Thyroid gland (tissue), 4 donors: ENCODE measurements around the gene SIDT1.

Source experiments
- POLR2A ChIP-seq, 2 donors: fragments of 450-650 bp; IDR thresholded peaks; one replicate each; pipeline ENCODE4 v1.6.1; 2017; ENCODE audit warnings: antibody characterized with exemption in 2 of 2, mild to moderate bottlenecking in 2 of 2, moderate library complexity in 1 of 2
- TF ChIP-seq, protein P1 (sequence below), 6 experiments: fragments of 200-600 bp in 3 of 6; fragments of 450-650 bp in 3 of 6; sonication (generic) in 3 of 6; IDR thresholded peaks; one replicate each; pipeline ENCODE4 v1.5.1; 2016 to 2019; ENCODE audit warnings: antibody characterized with exemption in 6 of 6, mild to moderate bottlenecking in 2 of 6, inconsistent platforms in 1 of 6, moderate library complexity in 1 of 6

DNA sequence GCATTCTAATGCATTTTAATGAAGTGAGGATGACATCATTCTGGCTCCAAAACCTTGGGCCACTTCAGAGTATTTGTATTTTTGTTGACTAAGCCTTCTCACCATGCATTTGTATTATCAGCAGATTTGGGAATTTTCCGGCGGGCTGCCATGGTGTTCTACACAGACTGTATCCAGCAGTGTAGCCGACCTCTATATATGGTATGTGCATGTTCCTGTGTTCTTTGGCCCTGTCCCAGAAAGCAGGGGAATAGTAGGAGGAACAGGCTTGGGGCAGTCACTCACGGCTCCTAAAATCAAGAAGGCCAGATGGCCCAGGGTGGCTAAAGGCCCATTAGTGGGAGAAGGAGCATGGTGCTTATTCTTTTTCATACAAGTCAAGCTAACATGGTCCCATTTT is 83.6 kb downstream of the SIDT1 start:
- TF ChIP-seq POLR2A (IDR thresholded peaks at IDR 0.05): no peak
- TF ChIP-seq, protein P1, sequence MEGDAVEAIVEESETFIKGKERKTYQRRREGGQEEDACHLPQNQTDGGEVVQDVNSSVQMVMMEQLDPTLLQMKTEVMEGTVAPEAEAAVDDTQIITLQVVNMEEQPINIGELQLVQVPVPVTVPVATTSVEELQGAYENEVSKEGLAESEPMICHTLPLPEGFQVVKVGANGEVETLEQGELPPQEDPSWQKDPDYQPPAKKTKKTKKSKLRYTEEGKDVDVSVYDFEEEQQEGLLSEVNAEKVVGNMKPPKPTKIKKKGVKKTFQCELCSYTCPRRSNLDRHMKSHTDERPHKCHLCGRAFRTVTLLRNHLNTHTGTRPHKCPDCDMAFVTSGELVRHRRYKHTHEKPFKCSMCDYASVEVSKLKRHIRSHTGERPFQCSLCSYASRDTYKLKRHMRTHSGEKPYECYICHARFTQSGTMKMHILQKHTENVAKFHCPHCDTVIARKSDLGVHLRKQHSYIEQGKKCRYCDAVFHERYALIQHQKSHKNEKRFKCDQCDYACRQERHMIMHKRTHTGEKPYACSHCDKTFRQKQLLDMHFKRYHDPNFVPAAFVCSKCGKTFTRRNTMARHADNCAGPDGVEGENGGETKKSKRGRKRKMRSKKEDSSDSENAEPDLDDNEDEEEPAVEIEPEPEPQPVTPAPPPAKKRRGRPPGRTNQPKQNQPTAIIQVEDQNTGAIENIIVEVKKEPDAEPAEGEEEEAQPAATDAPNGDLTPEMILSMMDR (IDR thresholded peaks at IDR 0.05): no peak
